ENCODE data around the gene E2F6.
A peak's percentile ranks its signal among the peaks of the same experiment; 100 is the strongest.

Gene E2F6

GRCh38 chr2:11483806-11484617 is 18.1 kb upstream of the E2F6 start:
- H3K4me3 ChIP-seq (ENCODE audit: control insufficient read depth, low read depth, low read length): no peak overlapping the region
- TF ChIP-seq, protein P1, sequence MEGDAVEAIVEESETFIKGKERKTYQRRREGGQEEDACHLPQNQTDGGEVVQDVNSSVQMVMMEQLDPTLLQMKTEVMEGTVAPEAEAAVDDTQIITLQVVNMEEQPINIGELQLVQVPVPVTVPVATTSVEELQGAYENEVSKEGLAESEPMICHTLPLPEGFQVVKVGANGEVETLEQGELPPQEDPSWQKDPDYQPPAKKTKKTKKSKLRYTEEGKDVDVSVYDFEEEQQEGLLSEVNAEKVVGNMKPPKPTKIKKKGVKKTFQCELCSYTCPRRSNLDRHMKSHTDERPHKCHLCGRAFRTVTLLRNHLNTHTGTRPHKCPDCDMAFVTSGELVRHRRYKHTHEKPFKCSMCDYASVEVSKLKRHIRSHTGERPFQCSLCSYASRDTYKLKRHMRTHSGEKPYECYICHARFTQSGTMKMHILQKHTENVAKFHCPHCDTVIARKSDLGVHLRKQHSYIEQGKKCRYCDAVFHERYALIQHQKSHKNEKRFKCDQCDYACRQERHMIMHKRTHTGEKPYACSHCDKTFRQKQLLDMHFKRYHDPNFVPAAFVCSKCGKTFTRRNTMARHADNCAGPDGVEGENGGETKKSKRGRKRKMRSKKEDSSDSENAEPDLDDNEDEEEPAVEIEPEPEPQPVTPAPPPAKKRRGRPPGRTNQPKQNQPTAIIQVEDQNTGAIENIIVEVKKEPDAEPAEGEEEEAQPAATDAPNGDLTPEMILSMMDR (IDR thresholded peaks at IDR 0.05; ENCODE audit: control insufficient read depth, insufficient read depth, low read depth, low read length, missing control alignments): no peak
- DNase-seq (ENCODE audit: low read depth): no peak

DNA sequence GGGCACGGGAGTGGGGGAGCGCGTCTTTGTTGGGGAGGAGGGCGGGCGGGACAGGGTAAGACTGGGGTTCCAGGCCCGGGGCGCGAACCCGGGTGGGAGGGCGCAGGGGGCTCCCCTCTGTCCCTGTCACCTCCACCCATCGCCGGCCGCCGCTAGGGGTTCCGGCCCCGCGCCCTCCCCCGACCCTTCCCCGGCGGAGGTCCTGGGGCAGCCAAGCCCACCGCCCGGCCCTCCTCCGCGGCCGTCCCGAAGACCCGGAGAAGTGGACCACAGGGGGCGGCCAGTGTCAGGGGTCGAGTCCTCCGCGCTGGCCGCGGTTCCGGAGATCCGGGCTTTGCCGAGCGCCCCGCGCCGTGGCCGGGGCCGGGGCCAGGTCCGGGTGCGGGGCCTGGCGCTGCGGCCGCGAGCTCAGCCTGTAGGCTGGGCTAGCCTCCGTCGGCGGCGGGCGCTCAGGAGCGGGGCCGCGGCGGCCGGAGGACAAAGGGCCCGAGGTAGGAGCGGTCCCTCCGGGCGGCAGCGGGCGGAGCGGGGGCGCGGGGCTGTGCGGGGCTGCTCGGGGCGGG is 16.6 kb upstream of the E2F6 start:
- DNase-seq (ENCODE audit: low read depth): no peak
- peak overlapping the region; percentile 50 for H3K4me3 ChIP-seq (ENCODE audit: control insufficient read depth, low read depth, low read length)
- TF ChIP-seq, protein P1 (IDR thresholded peaks at IDR 0.05; ENCODE audit: control insufficient read depth, insufficient read depth, low read depth, low read length, missing control alignments): no peak

DNA sequence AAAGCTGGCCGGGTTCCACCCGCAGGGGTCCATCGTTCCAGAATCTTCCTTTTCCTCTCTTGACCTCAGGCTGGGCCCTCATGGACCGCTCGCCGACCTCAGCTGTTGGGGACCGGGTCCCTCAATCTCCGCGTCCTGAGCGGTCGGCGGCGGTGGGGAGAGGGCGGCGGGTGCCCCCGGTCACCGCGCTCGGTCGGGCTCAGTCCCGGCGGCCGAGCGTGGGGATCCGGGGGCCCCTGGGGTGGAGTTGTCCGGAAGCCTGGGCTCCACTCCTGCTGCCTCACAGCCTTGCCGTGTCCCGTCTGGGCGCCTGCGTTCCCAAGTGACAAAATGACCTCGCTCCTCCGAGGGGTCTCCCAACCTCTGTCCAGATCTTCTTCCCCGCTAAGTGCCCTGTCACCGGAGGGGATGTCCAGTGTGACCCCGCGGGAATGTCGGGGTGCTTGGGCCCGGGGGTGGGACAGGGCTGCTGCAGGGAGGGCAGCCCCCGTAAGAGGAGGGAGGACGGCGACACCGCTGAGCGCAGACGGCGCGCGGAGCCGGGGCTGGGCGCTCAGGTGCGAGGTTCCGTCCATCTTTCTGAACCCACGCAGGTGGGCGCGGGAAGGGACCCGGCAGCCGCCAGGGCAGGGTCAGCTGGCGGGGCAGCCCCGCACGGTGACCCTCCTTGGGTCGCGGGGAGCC is 16.0 kb upstream of the E2F6 start:
- H3K4me3 ChIP-seq (ENCODE audit: control insufficient read depth, low read depth, low read length): no peak overlapping the region
- no peak for DNase-seq (ENCODE audit: low read depth)
- TF ChIP-seq, protein P1 (IDR thresholded peaks at IDR 0.05; ENCODE audit: control insufficient read depth, insufficient read depth, low read depth, low read length, missing control alignments): no peak

DNA sequence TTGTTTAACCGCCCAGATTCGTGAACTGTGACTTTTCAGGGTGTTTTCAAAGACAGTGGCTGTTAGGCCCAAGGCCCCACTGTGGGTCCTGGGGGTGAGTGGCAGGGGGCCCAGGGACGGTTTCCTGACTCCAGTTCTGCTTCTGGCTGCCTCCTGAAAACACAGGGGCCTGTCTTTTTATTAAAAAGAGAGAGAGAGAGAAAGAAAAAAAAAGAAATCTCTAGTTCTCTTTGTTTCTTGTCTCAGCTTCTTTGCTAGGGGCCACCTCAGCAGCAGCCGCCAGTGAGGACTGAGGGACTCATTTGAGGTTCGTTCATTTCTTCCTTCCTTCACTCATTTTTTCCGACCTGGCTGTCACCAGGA is 15.4 kb upstream of the E2F6 start:
- TF ChIP-seq, protein P1 (IDR thresholded peaks at IDR 0.05; ENCODE audit: control insufficient read depth, insufficient read depth, low read depth, low read length, missing control alignments): no peak
- no peak for DNase-seq (ENCODE audit: low read depth)
- H3K4me3 ChIP-seq (ENCODE audit: control insufficient read depth, low read depth, low read length): no peak overlapping the region

GRCh38 chr2:11480859-11481258 is 14.9 kb upstream of the E2F6 start:
- no peak for DNase-seq (ENCODE audit: low read depth)
- no peak overlapping the region for H3K4me3 ChIP-seq (ENCODE audit: control insufficient read depth, low read depth, low read length)
- TF ChIP-seq, protein P1 (IDR thresholded peaks at IDR 0.05; ENCODE audit: control insufficient read depth, insufficient read depth, low read depth, low read length, missing control alignments): no peak

GRCh38 chr2:11480406-11480805 is 14.4 kb upstream of the E2F6 start:
- no peak for DNase-seq (ENCODE audit: low read depth)
- TF ChIP-seq, protein P1 (IDR thresholded peaks at IDR 0.05; ENCODE audit: control insufficient read depth, insufficient read depth, low read depth, low read length, missing control alignments): no peak
- no peak overlapping the region for H3K4me3 ChIP-seq (ENCODE audit: control insufficient read depth, low read depth, low read length)
